IMR-90 (cell line): ENCODE measurements around the gene RCBTB1. TPM values are rescaled to one million over a fixed set of nuclear protein-coding genes. Genes with fewer than 3 reads are reported as not detected.

Source experiments
- ATAC-seq: fragments of 200-7000 bp; cut with Tn5 transposase; 2 replicates; pipeline ENCODE4 v1.9.1; 2020; ENCODE audit warnings: low read depth, mild to moderate bottlenecking, moderate library complexity
- BruUV-seq: library from RNA; stranded (reverse); fragments of 400-500 nt; replicated peaks from 2 replicates; lab custom pipeline; 2021; lab: Mats Ljungman, UMichigan
- CTCF ChIA-PET: fragments of 300-600 bp; formaldehyde crosslinking; extraction: SDS; loops from one replicate; lab custom pipeline; 2021; ENCODE audit warnings: antibody characterized with exemption; lab: Yijun Ruan, JAX
- POLR2A ChIA-PET: fragments of 300-600 bp; sonication (Branson Sonifier 250); formaldehyde crosslinking; loops from one replicate; lab custom pipeline; 2022; ENCODE audit warnings: antibody characterized with exemption; ENCODE audit not compliant: unreplicated experiment; lab: Charles Lee
- DNase-seq: peaks from one replicate; pipeline ENCODE4 v3.0.0; 2013
- H2AFZ ChIP-seq: replicated peaks from 2 replicates; pipeline ENCODE3; 2013; ENCODE audit warnings: low read length, mild to moderate bottlenecking; ENCODE audit not compliant: poor library complexity
- H2AK5ac ChIP-seq: 2 replicates; pipeline ENCODE4 v1.6.1; 2013; ENCODE audit warnings: low read depth, low read length, inconsistent platforms
- H2AK9ac ChIP-seq: replicated peaks from 2 replicates; pipeline ENCODE3; 2013; ENCODE audit warnings: mild to moderate bottlenecking, low read depth, low read length, moderate library complexity; ENCODE audit not compliant: poor library complexity
- H2BK120ac ChIP-seq: 2 replicates; pipeline ENCODE4 v1.6.1; 2013; ENCODE audit warnings: low read depth, low read length, inconsistent platforms
- H2BK15ac ChIP-seq: 3 replicates; pipeline ENCODE4 v1.6.1; 2013; ENCODE audit warnings: low read depth, low read length, inconsistent platforms
- H2BK20ac ChIP-seq: 2 replicates; pipeline ENCODE4 v1.6.1; 2013; ENCODE audit warnings: low read depth, mild to moderate bottlenecking, inconsistent platforms, low read length, moderate library complexity
- H2BK5ac ChIP-seq: 2 replicates; pipeline ENCODE4 v1.6.1; 2013; ENCODE audit warnings: mild to moderate bottlenecking, low read depth, low read length, inconsistent platforms; ENCODE audit not compliant: poor library complexity, severe bottlenecking
- H3K14ac ChIP-seq: replicated peaks from 2 replicates; pipeline ENCODE4 v1.6.1; 2013; ENCODE audit warnings: low read depth, low read length, inconsistent platforms
- H3K18ac ChIP-seq: 2 replicates; pipeline ENCODE4 v1.6.1; 2013; ENCODE audit warnings: low read depth, low read length, control low read depth
- H3K23ac ChIP-seq: 2 replicates; pipeline ENCODE4 v1.6.1; 2013; ENCODE audit warnings: low read depth, low read length, inconsistent platforms
- H3K27ac ChIP-seq: 2 replicates; pipeline ENCODE4 v1.5.1; 2013; ENCODE audit warnings: mild to moderate bottlenecking, control low read depth, low read length; ENCODE audit not compliant: insufficient read depth
- H3K27me3 ChIP-seq: 2 replicates; pipeline ENCODE4 v1.6.1; 2013; ENCODE audit warnings: low read length; ENCODE audit not compliant: control insufficient read depth, insufficient read depth
- H3K36me3 ChIP-seq: 2 replicates; pipeline ENCODE4 v1.6.1; 2013; ENCODE audit warnings: low read length, mixed read lengths; ENCODE audit not compliant: control insufficient read depth, insufficient read depth
- H3K4ac ChIP-seq: 2 replicates; pipeline ENCODE4 v1.6.1; 2013; ENCODE audit warnings: low read depth, low read length, inconsistent platforms
- H3K4me1 ChIP-seq: 2 replicates; pipeline ENCODE4 v1.6.1; 2013; ENCODE audit warnings: low read length, mixed read lengths; ENCODE audit not compliant: control insufficient read depth, insufficient read depth
- H3K4me2 ChIP-seq: 2 replicates; pipeline ENCODE4 v1.6.1; 2013; ENCODE audit warnings: low read depth, mild to moderate bottlenecking, control low read depth, low read length, moderate library complexity
- H3K4me3 ChIP-seq: 2 replicates; pipeline ENCODE4 v1.5.1; 2013; ENCODE audit warnings: low read depth, mild to moderate bottlenecking, control low read depth, low read length, moderate library complexity; ENCODE audit not compliant: insufficient read depth
- H3K56ac ChIP-seq: 2 replicates; pipeline ENCODE4 v1.6.1; 2013; ENCODE audit warnings: low read length, inconsistent platforms; ENCODE audit not compliant: insufficient read depth; ENCODE audit errors: extremely low read depth
- H3K79me1 ChIP-seq, 2 experiments: 2 replicates each; pipeline ENCODE4 v1.6.1; 2013; ENCODE audit warnings: low read length in 2 of 2, inconsistent platforms in 1 of 2, low read depth in 1 of 2
- H3K9ac ChIP-seq: 2 replicates; pipeline ENCODE4 v1.6.1; 2013; ENCODE audit warnings: low read depth, low read length, control low read depth
- H3K9me1 ChIP-seq: 2 replicates; pipeline ENCODE4 v1.6.1; 2013; ENCODE audit warnings: low read length, inconsistent platforms; ENCODE audit not compliant: insufficient read depth
- H3K9me3 ChIP-seq: 2 replicates; pipeline ENCODE4 v1.6.1; 2013; ENCODE audit warnings: low read length; ENCODE audit not compliant: control insufficient read depth, insufficient read depth
- H4K20me1 ChIP-seq: 2 replicates; pipeline ENCODE4 v1.6.1; 2013; ENCODE audit warnings: low read length, inconsistent platforms; ENCODE audit not compliant: insufficient read depth
- H4K5ac ChIP-seq: 2 replicates; pipeline ENCODE4 v1.6.1; 2013; ENCODE audit warnings: mild to moderate bottlenecking, low read depth, low read length, control low read depth
- H4K8ac ChIP-seq, 2 experiments: 2 replicates each; pipeline ENCODE4 v1.6.1; 2013; ENCODE audit warnings: low read depth in 2 of 2, low read length in 2 of 2, control low read depth in 1 of 2, inconsistent platforms in 1 of 2
- H4K91ac ChIP-seq: 2 replicates; pipeline ENCODE4 v1.6.1; 2013; ENCODE audit warnings: low read depth, low read length, inconsistent platforms; ENCODE audit not compliant: insufficient read depth
- BHLHE40 ChIP-seq: fragments of 150-350 bp; IDR thresholded peaks from 2 replicates; pipeline ENCODE4 v1.6.1; 2016; ENCODE audit warnings: mild to moderate bottlenecking, low read depth, low read length
- CEBPB ChIP-seq: IDR thresholded peaks from 2 replicates; pipeline ENCODE4 v1.6.1; 2012; ENCODE audit warnings: low read depth, low read length, improper control_type of control experiment
- CHD1 ChIP-seq: IDR thresholded peaks from 2 replicates; pipeline ENCODE4 v1.6.1; 2012; ENCODE audit warnings: low read depth, low read length, improper control_type of control experiment
- CTCF ChIP-seq: conservative IDR thresholded peaks from 2 replicates; pipeline ENCODE4 v1.5.1; 2012; ENCODE audit warnings: mild to moderate bottlenecking, low read depth, low read length, improper control_type of control experiment
- ELK1 ChIP-seq: fragments of 150-350 bp; IDR thresholded peaks from 2 replicates; pipeline ENCODE4 v1.6.1; 2016; ENCODE audit warnings: low read depth, mild to moderate bottlenecking, low read length, moderate library complexity, borderline replicate concordance
- FOS ChIP-seq: fragments of 150-350 bp; IDR thresholded peaks from 2 replicates; pipeline ENCODE4 v1.6.1; 2016; ENCODE audit warnings: low read depth, low read length
- MAFK ChIP-seq: IDR thresholded peaks from 2 replicates; pipeline ENCODE4 v1.6.1; 2012; ENCODE audit warnings: low read depth, low read length, improper control_type of control experiment
- MXI1 ChIP-seq: IDR thresholded peaks from 2 replicates; pipeline ENCODE4 v1.6.1; 2012; ENCODE audit warnings: low read depth, mild to moderate bottlenecking, low read length, moderate library complexity, borderline replicate concordance
- NFE2L2 ChIP-seq: fragments of 150-350 bp; IDR thresholded peaks from 2 replicates; pipeline ENCODE4 v1.6.1; 2016; ENCODE audit warnings: low read depth, mild to moderate bottlenecking, low read length
- POLR2A ChIP-seq: IDR thresholded peaks from 2 replicates; pipeline ENCODE4 v1.6.1; 2012; ENCODE audit warnings: mild to moderate bottlenecking, low read depth, low read length
- RAD21 ChIP-seq: IDR thresholded peaks from 2 replicates; pipeline ENCODE4 v1.6.1; 2012; ENCODE audit warnings: low read length, improper control_type of control experiment
- SMC3 ChIP-seq: fragments of 150-350 bp; IDR thresholded peaks from 2 replicates; pipeline ENCODE4 v1.6.1; 2016; ENCODE audit warnings: low read depth, mild to moderate bottlenecking, antibody characterized with exemption, low read length, moderate library complexity
- USF2 ChIP-seq: fragments of 150-350 bp; IDR thresholded peaks from 2 replicates; pipeline ENCODE4 v1.6.1; 2017; ENCODE audit warnings: mild to moderate bottlenecking, antibody characterized with exemption, low read length, low read depth
- WGBS, 2 experiments: methylation state at CpG; one replicate each; pipeline versions ENCODE4 v1.1.5 to v1.1.7; 2013; ENCODE audit warnings: missing lambda C conversion rate in 2 of 2; ENCODE audit not compliant: insufficient read length in 1 of 2; ENCODE audit errors: extremely low coverage in 2 of 2; 5-methylcytosine and 5-hydroxymethylcytosine counted together
- dilution Hi-C: fragments of 300-500 bp; cut with HindIII; formaldehyde crosslinking; loops from one replicate; pipeline ENCODE4 v1.14.3; 2018; ENCODE audit warnings: low sequenced_read_pairs; ENCODE audit not compliant: unreplicated experiment
- in situ Hi-C: fragments of 300-500 bp; cut with MboI; formaldehyde crosslinking; loops from 3 replicates; pipeline ENCODE4 v1.14.3; 2019; ENCODE audit warnings: low sequenced_read_pairs, inconsistent platforms, mixed read lengths
- intact Hi-C: fragments of 100-400 bp; cut with micrococcal nuclease; formaldehyde crosslinking; loops from 2 replicates; pipeline ENCODE4 v1.10.0; 2022
- polyA plus RNA-seq, 3 experiments: library from polyadenylated mRNA; depleted of rRNA; stranded (reverse); fragments of >200 nt; gene quantifications; 2 replicates each; pipeline ENCODE4 v1.2.3, GENCODE V29; 2012; ENCODE audit warnings: low replicate concordance in 1 of 3
- total RNA-seq: library from RNA; depleted of rRNA; stranded (reverse); fragments of >200 nt; gene quantifications from 2 replicates; pipeline ENCODE4 v1.2.3, GENCODE V29; 2012

Gene RCBTB1
- total and polyA plus RNA-seq, 2 of the 4 experiments (the other 2 are of a cell fraction), result 11.3 to 11.6 TPM

- Histone ChIP-seq H3K23ac (no peak overlapping the region), H2AFZ (no peak overlapping the region), H2BK5ac (no peak overlapping the region), H2BK120ac (no peak overlapping the region), H2BK15ac (no peak overlapping the region), H4K91ac (no peak overlapping the region), H3K56ac (no peak overlapping the region), H3K4me3 (no peak overlapping the region), H3K9me1 (peaks cover 10% of the 10 kb centered on the region), H3K9me3 (no peaks in the 10 kb centered on the region), H4K20me1 (0 out of 2 replicates have a peak, but pooled peaks cover 3% of the 10 kb centered on the region), H3K14ac (no peak overlapping the region), H4K8ac (no peak overlapping the region), H3K4me1 (peaks cover 3% of the 10 kb centered on the region; the same call in 1 of the 2 replicates), H3K79me1 (peaks cover 7 to 32% of the 10 kb centered on the region in 2 experiments), H3K36me3 (peaks cover 2% of the 10 kb centered on the region), H3K27ac (no peak overlapping the region), H3K27me3 (no peaks in the 10 kb centered on the region), H3K9ac (no peak overlapping the region), H2AK9ac (no peak overlapping the region), H3K4ac (no peak overlapping the region), H4K5ac (no peak overlapping the region), H2AK5ac (no peak overlapping the region), H3K4me2 (no peak overlapping the region), H2BK20ac (no peak overlapping the region), H3K18ac (no peak overlapping the region)
- ChIA-PET CTCF (no interaction called here), POLR2A (interaction anchor here (0.5 kb wide), 1 partner anchor 15 kb away, joined by 6 read pairs; no protein-coding TSS in a partner anchor)
- 95% methylated on average over 4 of the region's 8 CpGs; no CpG with 5 or more reads in 1 of the 2 experiments for WGBS, 2 experiments
- in situ Hi-C loops (no loop called here), intact Hi-C loops (no loop called here), dilution Hi-C loops (no loop called here)
- ATAC-seq (no peak), DNase-seq (no peak)
- no TSS peak for BruUV-seq
- TF ChIP-seq SMC3, result no peak
- no peak for TF ChIP-seq CEBPB
- TF ChIP-seq CHD1, result no peak
- TF ChIP-seq CTCF, result no peak
- no peak for TF ChIP-seq FOS
- TF ChIP-seq ELK1, result no peak
- no peak for TF ChIP-seq POLR2A
- TF ChIP-seq MXI1, result no peak
- TF ChIP-seq RAD21, result no peak
- TF ChIP-seq BHLHE40, result no peak
- TF ChIP-seq USF2, result no peak
- no peak for TF ChIP-seq NFE2L2
- no peak for TF ChIP-seq MAFK
Measured at GRCh38 chr13:49571299-49572240, 13.8 kb downstream of the RCBTB1 start.
